GM12892 (cell line): ENCODE measurements around the gene BANP.

Experiments
- POLR2A ChIP-seq: IDR thresholded peaks from 2 replicates; pipeline ENCODE4 v1.6.1; 2011; ENCODE audit warnings: low read depth, low read length, control low read depth
- POLR2AphosphoS5 ChIP-seq: IDR thresholded peaks from 2 replicates; pipeline ENCODE4 v1.6.1; 2011; ENCODE audit warnings: low read depth, low read length, control low read depth

- TF ChIP-seq POLR2AphosphoS5: no peak
- no peak for TF ChIP-seq POLR2A
These were observed 169.6 kb downstream of the BANP start for GRCh38 chr16:88120812-88121211.
